ENCODE data around the gene CSNK1A1.

GRCh38 chr5:149464796-149465489 is 86.3 kb downstream of the CSNK1A1 start:
- TF ChIP-seq, protein P1, sequence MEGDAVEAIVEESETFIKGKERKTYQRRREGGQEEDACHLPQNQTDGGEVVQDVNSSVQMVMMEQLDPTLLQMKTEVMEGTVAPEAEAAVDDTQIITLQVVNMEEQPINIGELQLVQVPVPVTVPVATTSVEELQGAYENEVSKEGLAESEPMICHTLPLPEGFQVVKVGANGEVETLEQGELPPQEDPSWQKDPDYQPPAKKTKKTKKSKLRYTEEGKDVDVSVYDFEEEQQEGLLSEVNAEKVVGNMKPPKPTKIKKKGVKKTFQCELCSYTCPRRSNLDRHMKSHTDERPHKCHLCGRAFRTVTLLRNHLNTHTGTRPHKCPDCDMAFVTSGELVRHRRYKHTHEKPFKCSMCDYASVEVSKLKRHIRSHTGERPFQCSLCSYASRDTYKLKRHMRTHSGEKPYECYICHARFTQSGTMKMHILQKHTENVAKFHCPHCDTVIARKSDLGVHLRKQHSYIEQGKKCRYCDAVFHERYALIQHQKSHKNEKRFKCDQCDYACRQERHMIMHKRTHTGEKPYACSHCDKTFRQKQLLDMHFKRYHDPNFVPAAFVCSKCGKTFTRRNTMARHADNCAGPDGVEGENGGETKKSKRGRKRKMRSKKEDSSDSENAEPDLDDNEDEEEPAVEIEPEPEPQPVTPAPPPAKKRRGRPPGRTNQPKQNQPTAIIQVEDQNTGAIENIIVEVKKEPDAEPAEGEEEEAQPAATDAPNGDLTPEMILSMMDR (conservative IDR thresholded peaks at IDR 0.05; ENCODE audit: low read length), result no peak
- TF ChIP-seq EZH2phosphoT487 (IDR thresholded peaks at IDR 0.05; ENCODE audit: borderline replicate concordance), result no peak

All from Loucy (cell line).